ENCODE data around the gene TMED7. TPM values are rescaled to one million over a fixed set of nuclear protein-coding genes. Genes with fewer than 3 reads are reported as not detected.

Gene TMED7
- total and polyA plus RNA-seq, 4 donors: 43.4 to 140 (median 65.8) TPM

GRCh38 chr5:115578657-115579056 is 47.2 kb downstream of the TMED7 start:
- Histone ChIP-seq H3K27me3 (ENCODE audit: control insufficient read depth in 4 of 4, insufficient read depth in 4 of 4, low read length in 3 of 4) (no peaks in the 10 kb centered on the region), H3K9me3 (ENCODE audit: control insufficient read depth in 4 of 4, low read length in 3 of 4) (no peaks in the 10 kb centered on the region), H3K36me3 (ENCODE audit: control insufficient read depth in 4 of 4, insufficient read depth in 3 of 4, low read depth in 1 of 4, low read length in 3 of 4) (peaks cover 0 to 3% (median 0%) of the 10 kb centered on the region in 4 donors), H3K9ac (ENCODE audit: low read depth in 1 of 2, low read length in 2 of 2) (no peak overlapping the region), H3K4me3 (ENCODE audit: low read depth in 1 of 3, low read length in 3 of 3) (no peak overlapping the region), H3K27ac (ENCODE audit: low read depth in 1 of 2, low read length in 2 of 2) (no peak overlapping the region), H3K4me1 (ENCODE audit: control insufficient read depth in 4 of 4, insufficient read depth in 4 of 4, low read length in 3 of 4) (no peaks in the 10 kb centered on the region)
- 85% methylated on average over 3 of the region's 3 CpGs for WGBS
- no peak for TF ChIP-seq HNF4A (conservative IDR thresholded peaks at IDR 0.05)
- no peak for TF ChIP-seq GABPA (IDR thresholded peaks at IDR 0.05 in 1 of 2, conservative IDR thresholded peaks at IDR 0.05 in 1 of 2)
- no peak for TF ChIP-seq FOXA1 (IDR thresholded peaks at IDR 0.05)
- no peak for TF ChIP-seq HNF4G (IDR thresholded peaks at IDR 0.05)
- TF ChIP-seq REST (IDR thresholded peaks at IDR 0.05): no peak
- no peak for TF ChIP-seq MAX (IDR thresholded peaks at IDR 0.05)
- no peak for TF ChIP-seq RAD21 (IDR thresholded peaks at IDR 0.05)
- no peak for TF ChIP-seq JUND (IDR thresholded peaks at IDR 0.05)
- no peak for TF ChIP-seq SP1 (IDR thresholded peaks at IDR 0.05)
- no peak for TF ChIP-seq ZBTB33 (IDR thresholded peaks at IDR 0.05)
- no peak for TF ChIP-seq ATF3 (IDR thresholded peaks at IDR 0.05)
- TF ChIP-seq TAF1 (conservative IDR thresholded peaks at IDR 0.05): no peak
- TF ChIP-seq FOXA2 (IDR thresholded peaks at IDR 0.05): no peak
- no peak for TF ChIP-seq CTCF (IDR thresholded peaks at IDR 0.05; ENCODE audit: low read depth, low read length, missing input control)
- TF ChIP-seq RXRA (IDR thresholded peaks at IDR 0.05): no peak
- TF ChIP-seq NR2F2 (IDR thresholded peaks at IDR 0.05): no peak
- TF ChIP-seq YY1 (IDR thresholded peaks at IDR 0.05): no peak
- TF ChIP-seq EGR1 (IDR thresholded peaks at IDR 0.05; ENCODE audit: low read depth in 2 of 2): no peak
- DNase-seq (ENCODE audit: low spot score): no peak
